ENCODE results near the gene KCTD10. TPM values are rescaled to one million over a fixed set of nuclear protein-coding genes. Genes with fewer than 3 reads are reported as not detected.
A peak's percentile ranks its signal among the peaks of the same experiment; 100 is the strongest.
"Not testable (repeated sequence)": the region's sequence is repeated elsewhere in the genome, so short reads cannot be mapped to it uniquely, and the experiment has no call there.

KCTD10 gene
- total RNA-seq, 1 experiment from 2014 or later = 56.3 TPM

DNA sequence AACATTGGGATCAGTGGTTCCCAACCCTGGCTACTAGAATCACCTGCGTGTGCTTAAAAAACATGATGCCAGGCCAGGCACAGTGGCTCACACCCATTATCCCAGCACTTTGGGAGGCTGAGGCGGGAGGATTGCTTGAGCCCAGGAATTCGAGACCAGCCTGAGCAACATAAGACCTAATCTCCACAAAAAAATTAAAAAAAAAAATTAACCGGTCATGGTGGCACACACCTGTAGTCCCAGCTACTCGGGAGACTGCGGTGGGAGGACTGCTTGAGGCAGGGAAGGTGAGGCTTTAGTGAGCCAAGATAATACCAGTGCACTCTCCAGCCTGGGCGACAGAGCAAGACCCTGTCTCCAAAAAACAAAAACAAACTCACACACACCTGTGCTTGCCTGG lies 2.0 kb downstream of the KCTD10 start:
- DNase-seq (ENCODE audit: low read depth) = no peak

DNA sequence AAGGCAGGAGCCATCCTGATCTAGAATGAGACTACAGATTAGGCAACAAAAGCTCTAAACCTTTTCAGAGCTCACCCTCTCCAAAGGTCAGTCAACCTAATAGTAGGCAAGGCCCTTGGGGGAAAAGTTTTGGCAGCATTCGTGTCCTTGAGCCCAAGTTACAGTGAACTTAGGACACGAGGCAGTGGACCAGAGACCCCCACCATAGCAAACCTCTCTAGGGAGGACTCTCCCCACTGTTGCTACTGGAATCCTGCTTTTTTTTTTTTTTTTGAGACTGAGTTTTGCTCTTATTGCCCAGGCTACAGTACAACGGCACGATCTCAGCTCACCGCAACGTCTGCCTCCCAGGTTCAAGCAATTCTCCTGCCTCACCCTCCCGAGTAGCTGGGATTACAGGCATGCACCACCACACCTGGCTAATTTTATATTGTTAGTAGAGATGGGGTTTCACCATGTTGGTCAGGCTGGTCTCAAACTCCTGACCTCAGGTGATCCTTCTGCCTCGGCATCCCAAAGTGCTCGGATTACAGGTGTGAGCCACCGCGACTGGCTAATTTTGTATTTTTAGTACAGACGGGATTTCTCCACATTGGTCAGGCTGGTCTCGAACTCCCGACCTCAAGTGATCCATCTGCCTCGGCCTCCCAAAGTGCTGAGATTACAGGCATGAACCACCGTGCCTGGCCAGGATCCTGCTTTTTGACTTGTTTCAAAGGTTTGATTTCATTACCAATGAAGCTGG lies 3.4 kb downstream of the KCTD10 start:
- DNase-seq (ENCODE audit: low read depth) = not testable (repeated sequence)

DNA sequence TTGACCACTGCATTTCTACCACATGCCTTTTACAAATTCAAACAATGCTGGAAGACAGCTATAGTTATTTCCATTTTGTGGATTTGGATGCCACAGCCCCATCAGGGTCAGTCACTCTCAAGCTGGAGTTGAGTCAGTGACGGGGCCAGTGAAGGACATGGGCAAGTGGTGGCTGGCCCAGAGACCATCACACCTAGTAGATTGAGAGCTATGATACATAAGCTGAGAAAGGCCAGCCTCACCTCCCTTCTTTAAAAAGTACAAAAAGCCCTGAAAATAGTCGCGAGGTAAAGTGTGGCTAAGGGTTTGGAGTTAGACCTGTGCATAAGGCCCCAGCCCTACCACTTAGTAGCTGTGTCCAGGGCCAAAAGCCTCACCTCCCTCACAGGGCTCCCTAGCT lies 4.1 kb downstream of the KCTD10 start:
- DNase-seq (ENCODE audit: low read depth) = no peak

DNA sequence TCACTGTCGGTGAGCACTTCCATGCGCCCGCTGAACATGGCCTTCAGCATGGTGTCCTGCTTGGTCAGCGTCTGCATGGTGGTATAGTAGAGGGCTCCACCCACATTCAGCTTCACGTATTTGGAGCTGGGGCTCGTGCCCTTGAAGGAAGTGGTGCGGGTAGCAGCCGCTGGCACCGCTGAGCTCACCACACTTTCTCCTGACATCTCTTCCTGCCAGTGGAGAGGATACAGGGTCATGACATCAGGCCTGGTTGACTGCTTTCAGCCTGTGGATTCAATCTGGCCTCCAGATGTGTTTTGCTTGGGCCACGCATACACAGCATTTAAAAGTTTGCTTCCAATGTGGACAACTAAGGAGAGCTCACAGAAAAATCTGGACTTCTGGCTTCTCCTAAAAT lies 7.6 kb downstream of the KCTD10 start:
- DNase-seq (ENCODE audit: low read depth) = no peak

DNA sequence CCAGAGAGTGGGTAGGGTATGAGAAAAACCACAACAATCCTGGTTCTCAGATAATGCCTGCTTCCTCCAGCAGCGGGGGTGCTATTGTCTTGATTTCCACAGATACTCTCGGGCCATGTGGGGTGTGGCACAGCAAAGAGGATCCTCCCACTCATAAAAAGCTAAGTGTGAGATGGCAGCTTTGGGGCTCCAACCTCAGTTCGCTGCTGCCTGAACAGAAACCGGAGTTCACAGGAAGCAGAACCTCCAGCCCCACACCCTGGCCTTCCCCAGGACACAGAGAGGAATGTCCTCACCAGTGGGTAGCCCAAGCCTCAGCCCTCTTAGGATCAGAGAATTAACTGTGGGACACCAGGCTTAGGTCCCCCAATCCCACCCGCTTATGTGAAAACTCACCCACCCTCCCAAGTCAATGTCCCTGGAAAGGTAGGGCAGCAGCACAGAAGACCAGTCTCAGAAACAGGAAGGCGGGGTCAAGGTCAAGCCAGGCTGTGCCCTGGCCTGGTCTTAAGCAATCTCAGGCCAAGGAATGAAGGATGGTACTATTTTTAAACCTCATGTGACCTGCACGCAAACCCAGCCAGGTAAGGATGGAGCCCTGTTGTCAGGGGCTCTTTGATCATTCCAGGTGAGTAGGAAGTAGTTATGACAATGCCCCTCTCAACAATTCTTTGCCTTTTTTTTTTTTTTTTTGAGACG lies 9.0 kb downstream of the KCTD10 start:
- no peak for DNase-seq (ENCODE audit: low read depth)

DNA sequence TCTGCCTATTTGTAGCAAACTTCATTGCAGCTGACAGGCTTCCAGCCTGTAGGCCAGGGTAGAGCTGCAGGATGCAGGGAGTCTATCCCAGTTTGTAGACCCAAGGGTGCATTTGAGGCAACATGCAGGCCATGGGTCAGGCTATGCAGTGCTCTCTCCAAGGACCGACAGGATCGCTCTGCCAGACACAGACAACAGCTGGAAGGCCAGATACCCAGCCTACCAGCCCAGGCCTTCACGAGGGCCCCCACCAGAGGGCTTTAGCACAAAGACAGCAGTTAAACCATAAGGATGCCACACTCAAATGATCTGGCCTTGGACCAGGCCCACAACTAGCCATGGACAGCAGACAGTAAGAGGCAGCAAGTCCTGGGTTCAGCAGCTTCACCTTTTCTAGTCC lies 10.3 kb downstream of the KCTD10 start:
- DNase-seq (ENCODE audit: low read depth) = no peak

DNA sequence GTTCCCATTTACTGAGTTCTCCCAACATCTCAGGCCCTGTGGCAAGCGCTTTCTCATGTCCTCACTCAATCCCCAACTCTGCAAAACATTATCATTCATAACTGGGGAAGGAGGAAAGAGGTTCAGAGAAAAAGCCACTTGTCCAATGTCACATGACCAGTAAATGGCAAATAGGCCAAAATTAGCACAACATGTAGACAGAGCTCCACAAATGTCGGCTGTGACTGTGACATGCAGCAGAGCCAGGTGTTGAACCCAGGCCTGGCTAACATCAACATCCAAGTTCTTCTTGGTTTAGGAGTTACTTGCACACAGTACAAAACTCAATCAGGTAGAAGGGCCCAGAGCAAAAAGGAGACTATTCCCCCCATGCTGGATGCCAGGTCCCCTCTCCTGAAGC lies 10.8 kb downstream of the KCTD10 start:
- DNase-seq (ENCODE audit: low read depth) = no peak

DNA sequence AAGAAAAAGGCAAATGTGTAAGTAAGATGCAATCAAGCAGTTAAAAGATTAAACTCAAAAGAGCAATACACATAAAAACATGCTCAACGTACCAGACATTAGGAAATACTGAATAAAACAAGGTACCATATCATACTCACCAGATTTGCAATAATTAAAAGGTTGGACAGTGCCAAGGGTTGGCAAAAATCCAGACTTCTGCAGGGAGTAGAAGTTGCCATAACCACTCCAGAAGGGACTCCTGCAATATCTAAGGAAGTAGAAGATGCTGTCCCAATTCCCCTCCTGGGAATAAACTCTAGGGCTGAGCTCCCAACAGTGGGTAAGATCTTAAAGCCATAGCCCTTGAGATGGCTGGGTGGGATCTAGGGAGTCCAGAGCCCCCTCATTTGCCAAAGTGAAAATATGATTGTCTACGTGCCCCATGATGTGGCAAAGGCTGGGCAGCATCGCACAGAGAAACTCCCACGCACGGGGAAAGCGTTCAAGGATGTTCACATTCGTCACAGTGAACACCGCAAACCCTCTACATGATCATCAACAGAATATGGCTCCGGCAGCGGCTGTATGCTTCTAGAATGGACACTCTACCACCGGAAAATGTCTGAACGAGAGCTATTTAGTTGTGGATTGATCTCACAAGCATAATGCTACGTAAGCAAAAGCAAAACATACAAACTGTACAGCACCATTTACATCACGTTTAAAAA lies 12.3 kb downstream of the KCTD10 start:
- no peak for DNase-seq (ENCODE audit: low read depth)

DNA sequence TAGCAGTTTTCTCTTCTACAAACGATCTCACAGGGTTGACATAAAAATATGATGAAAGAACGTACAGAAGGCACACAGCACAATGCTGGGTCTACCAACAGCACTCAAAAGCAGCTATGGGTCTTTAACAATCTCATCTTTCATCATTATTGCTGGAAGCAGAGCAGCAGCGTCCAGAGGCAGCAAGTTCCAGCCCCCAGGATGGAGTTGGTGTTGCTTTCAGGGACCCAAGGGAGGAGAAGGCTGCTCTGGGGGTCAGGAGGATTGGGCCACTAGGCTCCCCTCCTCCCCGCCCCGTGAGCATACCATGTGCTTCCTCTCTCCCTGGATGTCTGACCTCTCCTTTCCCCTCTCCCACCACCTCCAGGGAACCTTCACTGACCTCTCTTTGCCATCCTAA lies 13.3 kb downstream of the KCTD10 start:
- peak; percentile 24 for DNase-seq (ENCODE audit: low read depth)

DNA sequence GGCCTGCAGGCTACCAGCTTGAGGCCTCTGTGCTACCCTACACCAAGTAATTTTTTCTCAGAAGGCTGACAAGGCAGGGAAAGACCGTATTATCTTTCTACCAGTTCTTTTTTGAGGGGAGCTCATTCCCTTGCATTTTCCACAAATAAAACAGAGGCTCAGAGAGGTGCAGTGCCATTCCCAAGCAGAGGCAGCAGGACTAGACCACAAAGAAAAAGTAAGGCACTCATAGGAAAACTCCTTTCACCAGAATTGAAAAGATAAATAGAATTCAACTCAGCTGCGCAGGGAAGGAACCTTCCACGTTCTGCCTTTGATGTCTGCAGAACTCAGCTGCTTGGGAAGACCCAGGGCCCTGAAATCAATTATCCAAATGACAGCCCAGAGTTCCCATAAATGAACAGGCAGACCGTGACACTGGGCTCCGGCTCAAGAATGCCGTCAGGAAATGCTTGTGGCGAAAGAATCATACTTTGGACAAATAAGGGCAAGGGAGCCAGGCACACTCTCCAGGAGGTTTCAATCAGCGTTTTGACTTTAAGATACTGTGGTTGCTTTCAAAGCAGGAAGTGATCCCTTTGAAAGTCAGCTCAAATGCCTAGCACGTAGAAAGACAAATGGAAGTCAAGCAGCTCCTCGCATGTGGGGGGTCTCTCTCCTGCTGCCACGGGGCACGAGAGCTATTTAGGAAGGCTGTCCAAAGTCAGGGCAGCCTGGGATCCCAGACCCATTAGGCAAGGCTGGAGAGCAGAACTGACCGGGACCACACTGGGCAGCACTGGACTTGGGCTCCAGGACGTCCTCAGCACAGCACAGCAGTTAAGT lies 14.0 kb downstream of the KCTD10 start:
- DNase-seq (ENCODE audit: low read depth) = peak; percentile 95

DNA sequence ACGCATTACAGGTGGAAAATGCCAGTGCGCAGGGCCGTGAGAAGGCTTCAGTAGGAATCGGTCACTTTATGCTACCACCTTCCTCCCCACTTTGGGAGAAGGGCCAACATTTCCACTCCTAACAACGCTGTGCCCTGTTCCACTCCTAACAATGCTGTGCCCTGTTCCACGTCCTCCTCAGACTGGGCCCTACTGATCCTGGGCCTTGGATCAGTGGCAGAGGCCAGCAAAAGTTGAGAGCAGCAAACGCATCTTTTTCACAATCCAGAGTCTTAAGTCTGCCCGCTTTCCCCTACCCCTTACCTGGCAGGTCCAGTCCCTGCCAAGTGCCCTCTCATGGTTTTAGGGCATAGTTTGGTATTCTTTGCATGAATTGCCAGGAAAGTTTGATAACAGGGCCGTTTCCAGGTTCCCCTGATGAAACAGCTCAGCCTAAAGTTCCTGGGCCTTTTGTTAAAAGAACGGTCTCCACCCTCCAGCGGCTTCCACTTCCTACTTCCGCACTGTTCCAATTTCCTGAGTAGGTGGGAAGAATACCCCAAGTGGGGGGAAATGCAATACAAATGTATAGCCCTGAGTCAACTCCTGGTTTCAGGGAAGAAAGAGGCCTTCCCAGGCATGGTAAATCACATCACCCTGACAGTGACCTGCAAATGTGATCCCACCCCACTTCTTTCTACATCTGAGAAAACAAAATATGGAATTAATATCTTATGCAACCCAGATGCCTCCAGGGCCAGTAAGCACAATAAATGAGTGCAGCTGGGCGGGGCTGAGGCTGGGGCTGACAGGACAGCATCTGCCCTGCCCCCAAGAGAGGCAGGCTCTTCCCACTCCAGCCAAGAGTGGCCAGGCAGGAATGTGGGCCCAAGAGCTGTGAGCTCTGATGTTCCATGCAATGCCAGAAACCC lies 15.0 kb downstream of the KCTD10 start:
- DNase-seq (ENCODE audit: low read depth) = peak; percentile 76

DNA sequence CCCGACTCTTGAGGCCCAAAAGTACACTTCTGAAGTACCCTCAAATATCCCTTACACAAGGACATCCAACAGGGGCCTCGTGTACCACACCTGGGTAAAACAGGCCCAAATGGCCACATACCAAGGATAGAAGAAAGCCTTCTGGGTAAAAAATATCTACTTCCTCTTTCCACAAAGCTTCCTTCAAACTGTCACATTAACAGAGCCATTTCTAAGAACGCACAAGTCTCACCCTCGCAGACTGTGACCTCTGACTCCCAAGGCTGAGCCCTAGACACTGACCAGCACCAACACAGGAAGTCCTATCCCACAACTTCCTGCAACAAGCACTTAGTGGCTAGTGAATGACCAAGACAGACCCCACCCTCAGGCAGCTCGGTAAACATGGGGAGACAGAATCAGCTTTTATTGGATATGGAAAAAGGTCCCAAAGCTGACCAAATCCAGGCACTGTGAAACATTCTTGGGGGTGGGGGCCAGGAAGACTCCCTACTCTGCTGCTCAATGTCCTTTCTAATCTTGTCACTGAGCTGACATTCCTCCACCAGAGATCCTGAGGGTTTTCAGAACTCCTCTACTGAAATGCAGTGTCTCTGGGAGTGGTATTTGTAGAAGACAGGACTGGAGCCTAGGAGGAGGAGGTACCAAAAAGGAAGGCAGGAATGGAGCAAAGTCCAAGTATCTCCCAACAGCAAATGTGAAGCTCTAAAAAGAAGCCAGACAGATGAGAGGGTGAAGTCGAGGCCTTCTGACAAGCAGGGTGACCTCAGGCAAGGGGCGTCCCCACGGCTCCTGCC lies 15.9 kb downstream of the KCTD10 start:
- peak; percentile 78 for DNase-seq (ENCODE audit: low read depth)

DNA sequence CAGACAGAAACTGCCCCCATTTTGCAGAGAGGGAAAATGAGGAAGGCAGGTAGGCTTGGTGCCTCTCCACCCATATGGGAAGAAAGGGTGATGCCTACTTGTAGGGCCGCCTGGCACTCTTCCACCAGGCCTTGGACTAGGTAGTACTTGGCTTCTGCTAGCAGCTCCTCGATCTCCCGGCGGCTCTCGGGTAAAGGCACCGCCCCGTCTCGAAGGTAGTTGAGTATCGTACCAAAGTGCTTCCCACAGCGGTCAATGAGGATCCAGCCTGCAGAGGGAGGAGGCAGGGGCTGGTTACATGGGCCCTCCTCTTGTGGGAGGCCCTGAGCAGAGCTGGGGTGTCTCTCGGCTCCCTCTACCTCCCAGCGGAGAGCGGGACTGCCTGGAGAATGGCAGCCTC lies 16.6 kb downstream of the KCTD10 start:
- no peak for DNase-seq (ENCODE audit: low read depth)

DNA sequence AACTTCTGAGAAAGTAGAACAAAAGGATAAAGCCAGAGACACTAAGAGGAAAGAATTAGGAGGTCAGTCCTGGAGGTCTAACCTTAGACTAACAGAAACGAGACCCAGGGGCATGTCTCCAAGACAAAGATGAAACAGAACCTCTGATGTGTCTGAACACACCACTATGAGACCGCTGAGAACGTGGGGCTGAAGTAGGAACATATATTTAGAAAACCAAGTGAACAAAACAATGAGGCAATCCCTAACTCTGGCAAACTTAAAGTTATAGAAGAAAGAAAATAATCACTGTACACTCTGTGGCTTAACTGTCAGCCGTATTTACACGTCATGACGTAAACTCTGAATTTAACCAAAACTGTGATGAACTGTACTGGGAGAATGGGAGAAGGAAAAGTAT lies 17.9 kb downstream of the KCTD10 start:
- DNase-seq (ENCODE audit: low read depth) = no peak

DNA sequence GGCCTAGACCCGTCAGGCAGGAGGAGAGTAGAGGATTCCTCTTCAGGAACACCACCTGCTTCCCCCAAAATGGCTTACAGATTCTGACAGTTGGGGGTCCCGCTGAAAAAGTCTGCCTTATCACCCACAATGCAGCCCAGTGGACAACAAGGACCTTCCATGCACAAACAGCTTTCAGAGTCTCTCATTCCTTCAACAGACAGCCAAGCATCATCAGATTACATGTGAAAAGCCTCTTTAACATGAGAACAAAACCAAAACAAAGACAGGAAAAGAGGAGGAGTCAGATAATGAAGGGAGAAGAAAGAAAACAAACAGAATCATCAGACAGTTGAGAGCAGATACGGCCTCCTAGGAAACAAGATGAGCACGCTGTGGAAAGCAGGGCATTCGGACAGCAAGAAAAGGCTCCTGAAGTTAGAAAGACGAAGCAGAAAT lies 18.3 kb downstream of the KCTD10 start:
- no peak for DNase-seq (ENCODE audit: low read depth)

DNA sequence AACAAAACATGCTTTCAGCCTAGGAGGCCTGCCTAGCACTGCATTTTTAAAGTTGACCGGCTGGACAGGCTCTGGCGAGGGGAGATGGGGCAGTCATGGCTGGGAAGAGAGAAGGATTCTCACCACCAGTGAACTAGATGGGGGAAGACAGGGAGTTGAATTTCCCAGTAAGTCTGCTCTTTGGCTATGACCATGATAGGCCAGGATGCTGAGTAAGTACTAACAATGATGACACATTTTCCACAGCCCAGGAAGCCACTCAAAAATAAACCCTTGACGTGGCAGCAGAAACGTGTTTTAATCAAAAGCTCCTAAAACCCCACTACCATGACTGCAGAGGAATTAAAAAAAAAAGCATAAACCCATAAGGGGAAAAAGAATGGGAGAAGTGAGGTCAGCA lies 19.0 kb downstream of the KCTD10 start:
- peak; percentile 36 for DNase-seq (ENCODE audit: low read depth)

DNA sequence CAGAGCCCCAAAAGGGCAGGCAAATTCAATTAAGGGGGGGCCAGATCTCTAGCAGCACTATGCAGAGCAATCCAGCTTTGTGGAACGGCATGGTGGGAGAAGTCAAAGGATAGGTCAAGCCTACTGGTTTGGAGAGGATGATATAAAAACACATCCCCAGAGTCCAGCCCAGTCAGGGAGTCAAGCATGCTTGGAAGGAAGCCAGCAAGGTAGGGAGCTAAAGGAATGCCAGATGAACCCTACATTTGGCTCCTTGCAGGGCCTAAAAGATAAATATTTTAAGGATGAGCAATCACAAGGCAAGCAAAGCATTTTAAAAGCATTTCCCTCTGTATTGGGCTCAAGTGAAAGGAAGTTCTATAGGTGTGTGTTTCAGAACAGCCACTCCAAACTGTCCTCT lies 21.4 kb downstream of the KCTD10 start:
- no peak for DNase-seq (ENCODE audit: low read depth)

DNA sequence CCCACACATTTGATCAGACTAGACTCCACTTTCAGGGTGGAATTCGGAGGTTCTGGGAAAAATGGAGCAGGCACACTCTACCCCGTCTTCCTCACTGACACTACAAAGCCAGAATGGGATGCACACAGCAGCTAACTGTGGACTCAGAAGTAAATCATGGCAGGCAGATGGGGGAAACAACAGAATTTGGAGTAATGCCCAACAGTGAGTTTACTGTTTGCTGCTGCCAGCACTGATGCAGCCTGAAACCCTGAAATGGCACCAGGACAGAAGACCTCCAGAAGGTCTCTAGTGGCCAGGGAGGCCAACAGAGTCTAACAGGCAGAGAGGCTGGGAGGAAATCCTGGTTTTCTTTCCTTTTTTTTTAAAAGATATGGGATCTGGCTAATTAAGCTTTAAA lies 24.6 kb downstream of the KCTD10 start:
- DNase-seq (ENCODE audit: low read depth) = no peak

DNA sequence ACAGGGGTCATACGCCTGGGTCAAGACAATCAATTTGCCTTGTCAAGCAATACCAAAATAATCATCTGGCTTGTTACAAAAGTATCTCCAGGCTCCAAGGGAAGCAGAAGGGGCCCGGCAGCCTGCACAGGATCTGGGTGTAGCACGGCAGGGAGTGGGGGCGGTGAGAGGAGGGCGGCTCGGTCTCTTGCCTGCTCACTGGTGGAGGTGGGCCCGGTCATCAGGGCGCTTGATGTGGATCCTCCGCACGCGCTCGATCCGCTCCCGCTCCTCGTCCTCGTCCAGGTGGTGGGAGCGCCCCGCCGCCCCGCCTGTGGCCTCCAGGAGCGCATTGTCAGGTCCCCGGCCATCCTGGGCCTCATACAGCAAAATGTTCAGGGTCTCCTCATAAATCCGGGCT lies 25.7 kb downstream of the KCTD10 start:
- DNase-seq (ENCODE audit: low read depth) = no peak

DNA sequence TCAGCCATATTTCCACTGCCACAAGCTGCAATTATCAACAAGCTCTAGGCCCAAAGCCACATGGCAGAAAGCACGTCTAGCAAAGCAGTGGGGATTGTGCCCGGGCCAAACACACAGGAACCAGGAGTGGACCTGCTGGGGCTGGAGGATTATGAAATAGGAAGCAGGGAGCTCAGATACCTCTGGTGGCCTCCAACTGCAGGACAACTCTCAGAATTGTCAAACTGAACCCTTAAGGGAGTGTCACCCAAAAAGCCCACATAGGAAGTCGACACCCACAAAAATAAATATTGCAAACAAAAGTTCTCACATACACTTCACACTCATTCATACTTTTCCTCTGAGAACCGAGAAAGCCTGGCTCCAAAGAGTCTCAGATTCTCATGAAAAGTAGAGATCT lies 26.1 kb downstream of the KCTD10 start:
- no peak for DNase-seq (ENCODE audit: low read depth)
